ENCODE data around the gene RNASE9.
"Not testable (repeated sequence)": the region's sequence is repeated elsewhere in the genome, so short reads cannot be mapped to it uniquely, and the experiment has no call there.

GRCh38 chr14:20569865-20570264 lies 9.0 kb upstream of the RNASE9 start:
- TF ChIP-seq MXI1 (IDR thresholded peaks at IDR 0.05; ENCODE audit: borderline replicate concordance, low read depth, low read length); POLR2A (IDR thresholded peaks at IDR 0.05; ENCODE audit: low read depth, low read length); CTCF (conservative IDR thresholded peaks at IDR 0.05; ENCODE audit: low read depth, low read length); MAZ (IDR thresholded peaks at IDR 0.05; ENCODE audit: borderline replicate concordance, low read depth, low read length); RAD21 (IDR thresholded peaks at IDR 0.05; ENCODE audit: low read length): not testable (repeated sequence)
